Suprapubic skin (tissue), 4 donors: ENCODE data around the gene SLC17A8. TPM values are rescaled to one million over a fixed set of nuclear protein-coding genes. Genes with fewer than 3 reads are reported as not detected.

Experiments
- DNase-seq, 2 donors: peaks; one replicate each; pipeline ENCODE4 v3.0.0-alpha.2; 2019; ENCODE audit warnings: low spot score in 2 of 2
- H3K27ac ChIP-seq: fragments of 200-600 bp; sonication (generic); one replicate; pipeline ENCODE4 v1.5.1; 2019
- H3K27me3 ChIP-seq: fragments of 200-600 bp; sonication (generic); one replicate; pipeline ENCODE4 v1.5.1; 2019
- H3K36me3 ChIP-seq: fragments of 200-600 bp; sonication (generic); one replicate; pipeline ENCODE4 v1.5.1; 2019
- H3K4me1 ChIP-seq: fragments of 200-600 bp; sonication (generic); one replicate; pipeline ENCODE4 v1.5.1; 2019
- H3K4me3 ChIP-seq: fragments of 200-600 bp; sonication (generic); one replicate; pipeline ENCODE4 v1.5.1; 2019; ENCODE audit warnings: mild to moderate bottlenecking
- H3K9me3 ChIP-seq: fragments of 200-600 bp; sonication (generic); one replicate; pipeline ENCODE4 v1.5.1; 2019
- EP300 ChIP-seq: sonication (generic); formaldehyde crosslinking; IDR thresholded peaks from one replicate; pipeline ENCODE4 v1.6.1; 2017; ENCODE audit warnings: antibody characterized with exemption
- POLR2A ChIP-seq, 2 donors: fragments of 450-650 bp; IDR thresholded peaks; one replicate each; pipeline ENCODE4 v1.6.1; 2017; ENCODE audit warnings: antibody characterized with exemption in 2 of 2, mild to moderate bottlenecking in 2 of 2, moderate library complexity in 2 of 2
- POLR2AphosphoS5 ChIP-seq, 3 donors: sonication (generic); formaldehyde crosslinking; IDR thresholded peaks; one replicate each; pipeline ENCODE4 v1.6.1; 2017; ENCODE audit warnings: antibody characterized with exemption in 3 of 3
- WGBS: methylation state at CpG from one replicate; pipeline ENCODE4 v1.1.5; 2018; 5-methylcytosine and 5-hydroxymethylcytosine counted together
- total RNA-seq, 4 donors: library from RNA; depleted of rRNA; stranded (reverse); fragments of >200 nt; gene quantifications; one replicate each; pipeline ENCODE4 v1.1.0, GENCODE V29; 2016
- TF ChIP-seq, protein P1 (sequence below), 2 donors: fragments of 200-600 bp in 1 of 2; fragments of 450-650 bp in 1 of 2; sonication (generic) in 1 of 2; IDR thresholded peaks; one replicate each; pipeline ENCODE4 v1.5.1; 2016 to 2019; ENCODE audit warnings: antibody characterized with exemption in 2 of 2, mild to moderate bottlenecking in 1 of 2, moderate library complexity in 1 of 2

Gene SLC17A8
- total RNA-seq, 4 donors from 2014 or later, result 0.81 TPM; not detected in 3

GRCh38 chr12:100360450-100360849, 3.6 kb downstream of the SLC17A8 start:
- no peak overlapping the region for H3K27ac ChIP-seq
- no peaks in the 10 kb centered on the region for H3K9me3 ChIP-seq
- H3K36me3 ChIP-seq, result no peaks in the 10 kb centered on the region
- no peaks in the 10 kb centered on the region for H3K4me1 ChIP-seq
- no peak overlapping the region for H3K4me3 ChIP-seq
- TF ChIP-seq EP300, result no peak
- TF ChIP-seq POLR2A (IDR thresholded peaks at IDR 0.05), result no peak
- TF ChIP-seq, protein P1, sequence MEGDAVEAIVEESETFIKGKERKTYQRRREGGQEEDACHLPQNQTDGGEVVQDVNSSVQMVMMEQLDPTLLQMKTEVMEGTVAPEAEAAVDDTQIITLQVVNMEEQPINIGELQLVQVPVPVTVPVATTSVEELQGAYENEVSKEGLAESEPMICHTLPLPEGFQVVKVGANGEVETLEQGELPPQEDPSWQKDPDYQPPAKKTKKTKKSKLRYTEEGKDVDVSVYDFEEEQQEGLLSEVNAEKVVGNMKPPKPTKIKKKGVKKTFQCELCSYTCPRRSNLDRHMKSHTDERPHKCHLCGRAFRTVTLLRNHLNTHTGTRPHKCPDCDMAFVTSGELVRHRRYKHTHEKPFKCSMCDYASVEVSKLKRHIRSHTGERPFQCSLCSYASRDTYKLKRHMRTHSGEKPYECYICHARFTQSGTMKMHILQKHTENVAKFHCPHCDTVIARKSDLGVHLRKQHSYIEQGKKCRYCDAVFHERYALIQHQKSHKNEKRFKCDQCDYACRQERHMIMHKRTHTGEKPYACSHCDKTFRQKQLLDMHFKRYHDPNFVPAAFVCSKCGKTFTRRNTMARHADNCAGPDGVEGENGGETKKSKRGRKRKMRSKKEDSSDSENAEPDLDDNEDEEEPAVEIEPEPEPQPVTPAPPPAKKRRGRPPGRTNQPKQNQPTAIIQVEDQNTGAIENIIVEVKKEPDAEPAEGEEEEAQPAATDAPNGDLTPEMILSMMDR (IDR thresholded peaks at IDR 0.05), result no peak
- no peak for TF ChIP-seq POLR2AphosphoS5 (IDR thresholded peaks at IDR 0.05)
- peaks cover 16% of the 10 kb centered on the region for H3K27me3 ChIP-seq
- no peak for DNase-seq

DNA sequence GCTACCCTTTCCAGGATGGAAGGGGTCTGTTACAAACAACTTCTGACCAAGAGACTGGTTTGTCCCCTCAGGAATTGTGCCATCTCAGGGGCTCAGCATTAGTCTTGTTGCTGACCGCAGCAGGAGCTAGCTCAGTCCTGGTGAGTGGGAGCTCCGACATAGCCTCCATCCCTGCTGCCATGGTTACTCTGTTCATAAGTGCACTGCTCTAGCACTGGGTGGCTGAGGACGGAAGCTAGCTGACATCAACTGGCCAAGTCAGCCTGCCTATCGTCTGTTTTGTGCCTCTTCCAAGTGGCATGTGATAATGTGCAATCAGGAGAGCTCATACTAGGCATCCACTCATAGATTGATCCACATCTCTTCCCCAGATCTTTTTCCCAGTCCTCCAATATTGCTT, 7.5 kb downstream of the SLC17A8 start:
- no peaks in the 10 kb centered on the region for H3K27me3 ChIP-seq
- no peak overlapping the region for H3K4me3 ChIP-seq
- WGBS, result 92% methylated on average over 3 of the region's 4 CpGs
- no peak for DNase-seq
- TF ChIP-seq POLR2A (IDR thresholded peaks at IDR 0.05), result no peak
- TF ChIP-seq EP300, result no peak
- no peak for TF ChIP-seq POLR2AphosphoS5 (IDR thresholded peaks at IDR 0.05)
- TF ChIP-seq, protein P1 (IDR thresholded peaks at IDR 0.05), result no peak
- no peaks in the 10 kb centered on the region for H3K36me3 ChIP-seq
- no peaks in the 10 kb centered on the region for H3K9me3 ChIP-seq
- no peak overlapping the region for H3K27ac ChIP-seq
- no peaks in the 10 kb centered on the region for H3K4me1 ChIP-seq

GRCh38 chr12:100365411-100365810, 8.5 kb downstream of the SLC17A8 start:
- no peaks in the 10 kb centered on the region for H3K4me1 ChIP-seq
- no peaks in the 10 kb centered on the region for H3K36me3 ChIP-seq
- no peak overlapping the region for H3K4me3 ChIP-seq
- H3K27me3 ChIP-seq, result no peaks in the 10 kb centered on the region
- no peak for DNase-seq
- H3K9me3 ChIP-seq, result no peaks in the 10 kb centered on the region
- WGBS, result 25% methylated on average over 2 of the region's 2 CpGs
- TF ChIP-seq, protein P1 (IDR thresholded peaks at IDR 0.05), result no peak
- TF ChIP-seq POLR2AphosphoS5 (IDR thresholded peaks at IDR 0.05) (no peak), POLR2A (IDR thresholded peaks at IDR 0.05) (no peak), EP300 (no peak)
- H3K27ac ChIP-seq, result no peak overlapping the region

DNA sequence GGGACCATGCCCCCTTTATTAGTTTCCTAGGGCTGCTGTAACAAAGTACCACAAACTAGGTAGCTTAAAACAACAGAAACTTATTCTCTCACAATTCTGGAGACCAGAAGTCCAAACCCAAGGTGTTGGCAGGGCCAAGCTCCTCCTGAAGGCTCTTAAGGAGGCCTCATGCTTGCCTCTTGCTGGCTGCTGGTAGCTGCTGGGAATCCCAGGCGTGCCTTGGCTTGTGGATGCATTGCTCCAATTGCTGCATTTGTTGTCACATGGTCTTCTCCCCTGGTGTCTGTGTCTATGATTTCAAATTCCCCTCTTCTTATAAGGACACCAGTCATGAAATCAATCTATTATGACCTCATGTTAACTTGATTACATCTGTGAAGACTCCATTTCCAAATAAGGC, 11.2 kb downstream of the SLC17A8 start:
- TF ChIP-seq EP300, result no peak
- TF ChIP-seq POLR2A (IDR thresholded peaks at IDR 0.05), result no peak
- TF ChIP-seq, protein P1 (IDR thresholded peaks at IDR 0.05), result no peak
- TF ChIP-seq POLR2AphosphoS5 (IDR thresholded peaks at IDR 0.05), result no peak
- H3K4me1 ChIP-seq, result no peaks in the 10 kb centered on the region
- WGBS, result 92% methylated on average over 1 of the region's 1 CpG
- no peak for DNase-seq
- H3K36me3 ChIP-seq, result no peaks in the 10 kb centered on the region
- H3K4me3 ChIP-seq, result no peak overlapping the region
- H3K27me3 ChIP-seq, result no peaks in the 10 kb centered on the region
- no peak overlapping the region for H3K27ac ChIP-seq
- no peaks in the 10 kb centered on the region for H3K9me3 ChIP-seq

DNA sequence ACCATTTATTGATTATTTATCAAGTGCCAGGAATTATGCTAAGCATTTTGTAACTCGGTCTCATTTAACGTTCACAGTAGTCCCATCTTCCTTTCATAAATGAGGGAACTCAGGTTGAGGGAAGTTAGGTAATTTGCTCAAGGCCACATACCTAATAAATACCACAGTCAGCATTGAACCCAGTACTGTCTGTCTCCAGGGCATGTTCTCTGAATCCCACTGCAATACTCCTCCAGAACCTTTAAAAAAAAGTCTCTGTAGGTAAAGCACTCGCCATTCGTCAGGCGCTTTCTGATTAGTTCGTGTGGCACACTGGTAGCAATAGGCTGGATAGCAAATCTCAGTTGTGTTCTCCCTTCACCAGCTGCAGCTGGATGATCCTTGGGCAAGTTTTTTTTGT, 14.3 kb downstream of the SLC17A8 start:
- Histone ChIP-seq H3K4me1 (no peaks in the 10 kb centered on the region), H3K27me3 (no peaks in the 10 kb centered on the region), H3K27ac (no peak overlapping the region), H3K9me3 (no peaks in the 10 kb centered on the region), H3K4me3 (no peak overlapping the region), H3K36me3 (no peaks in the 10 kb centered on the region)
- DNase-seq, result no peak
- TF ChIP-seq EP300 (no peak), POLR2AphosphoS5 (IDR thresholded peaks at IDR 0.05) (no peak), POLR2A (IDR thresholded peaks at IDR 0.05) (no peak)
- TF ChIP-seq, protein P1 (IDR thresholded peaks at IDR 0.05), result no peak
- WGBS, result 69% methylated on average over 6 of the region's 6 CpGs
